HG03196 (cell line): ENCODE data around the gene KIAA1328.

ENCODE experiments used
- ATAC-seq: cut with Tn5 transposase; IDR thresholded peaks from one replicate; pipeline ENCODE4 v1.9.1; 2021; ENCODE audit not compliant: unreplicated experiment

The KIAA1328 gene

GRCh38 chr18:37249895-37250618 is 421.1 kb downstream of the KIAA1328 start:
- ATAC-seq = no peak

- ATAC-seq = no peak
These were observed 422.8 kb downstream of the KIAA1328 start for GRCh38 chr18:37251679-37252078.

GRCh38 chr18:37252342-37252741 is 423.4 kb downstream of the KIAA1328 start:
- ATAC-seq = no peak

GRCh38 chr18:37252854-37253393 is 424.0 kb downstream of the KIAA1328 start:
- ATAC-seq = no peak

- ATAC-seq = no peak
These were observed 424.7 kb downstream of the KIAA1328 start for GRCh38 chr18:37253394-37254235.

GRCh38 chr18:37254236-37254754 is 425.4 kb downstream of the KIAA1328 start:
- no peak for ATAC-seq

GRCh38 chr18:37254973-37255372 is 426.0 kb downstream of the KIAA1328 start:
- ATAC-seq = no peak

GRCh38 chr18:37258131-37258530 is 429.2 kb downstream of the KIAA1328 start:
- no peak for ATAC-seq

GRCh38 chr18:37258819-37259218 is 429.9 kb downstream of the KIAA1328 start:
- no peak for ATAC-seq

- ATAC-seq = no peak
These were observed 430.8 kb downstream of the KIAA1328 start for GRCh38 chr18:37259711-37260110.

GRCh38 chr18:37260367-37261093 is 431.6 kb downstream of the KIAA1328 start:
- no peak for ATAC-seq

- ATAC-seq = no peak
These were observed 432.4 kb downstream of the KIAA1328 start for GRCh38 chr18:37261246-37261840.

GRCh38 chr18:37261988-37262387 is 433.1 kb downstream of the KIAA1328 start:
- ATAC-seq = no peak

- no peak for ATAC-seq
These were observed 436.0 kb downstream of the KIAA1328 start for GRCh38 chr18:37264956-37265355.

- no peak for ATAC-seq
These were observed 436.5 kb downstream of the KIAA1328 start for GRCh38 chr18:37265382-37265781.

- ATAC-seq = no peak
These were observed 437.4 kb downstream of the KIAA1328 start for GRCh38 chr18:37266290-37266689.

GRCh38 chr18:37270038-37270665 is 441.2 kb downstream of the KIAA1328 start:
- ATAC-seq = no peak

GRCh38 chr18:37270666-37271052 is 441.7 kb downstream of the KIAA1328 start:
- no peak for ATAC-seq

GRCh38 chr18:37272226-37272625 is 443.3 kb downstream of the KIAA1328 start:
- ATAC-seq = no peak

- no peak for ATAC-seq
These were observed 443.9 kb downstream of the KIAA1328 start for GRCh38 chr18:37272841-37273240.
